Endothelial cell of umbilical vein (primary cell): Measurements from ENCODE around the gene SLC12A7. TPM values are rescaled to one million over a fixed set of nuclear protein-coding genes. Genes with fewer than 3 reads are reported as not detected.

Experiments used
- BruUV-seq: library from RNA; stranded (reverse); fragments of 400-500 nt; replicated peaks from 2 replicates; lab custom pipeline; 2021; lab: Mats Ljungman, UMichigan
- CTCF ChIA-PET: fragments of 300-600, 350-600 bp; sonication (Branson Sonifier 250); formaldehyde crosslinking; loops from one replicate; lab custom pipeline; 2021; ENCODE audit warnings: antibody characterized with exemption, inconsistent platforms; lab: Charles Lee
- POLR2A ChIA-PET: fragments of 300-600, 350-600 bp; sonication (Branson Sonifier 250); formaldehyde crosslinking; loops from one replicate; lab custom pipeline; 2021; ENCODE audit warnings: antibody characterized with exemption, inconsistent platforms; lab: Charles Lee
- DNase-seq: peaks from one replicate; pipeline ENCODE4 v3.0.0-alpha.2; 2011; ENCODE audit warnings: low read depth, low spot score
- FAIRE-seq: peaks from 2 replicates; lab custom pipeline; 2011; peaks lifted over from hg19 to GRCh38; lab: Jason Lieb, UNC
- H2AFZ ChIP-seq: 2 replicates; pipeline ENCODE4 v1.6.0; 2012; ENCODE audit warnings: low read depth, low read length, control low read depth, inconsistent platforms
- H3K27ac ChIP-seq: 2 replicates; pipeline ENCODE4 v1.5.1; 2011; ENCODE audit warnings: low read depth, mild to moderate bottlenecking, control low read depth, low read length, moderate library complexity; ENCODE audit not compliant: insufficient read depth
- H3K27me3 ChIP-seq, 2 experiments: 2 replicates each; pipeline versions ENCODE4 v1.6.0 to v1.6.1; 2011; ENCODE audit warnings: low read length in 2 of 2, mixed read lengths in 1 of 2; ENCODE audit not compliant: control insufficient read depth in 2 of 2, insufficient read depth in 2 of 2
- H3K36me3 ChIP-seq, 2 experiments: 2 replicates in 1 of 2; 3 replicates in 1 of 2; pipeline ENCODE4 v1.5.1; 2011; ENCODE audit warnings: low read length in 2 of 2, mild to moderate bottlenecking in 1 of 2, moderate library complexity in 1 of 2; ENCODE audit not compliant: control insufficient read depth in 2 of 2, insufficient read depth in 2 of 2; ENCODE audit errors: extremely low read depth in 1 of 2
- H3K4me1 ChIP-seq: 3 replicates; pipeline ENCODE4 v1.5.1; 2011; ENCODE audit warnings: mild to moderate bottlenecking, low read length; ENCODE audit not compliant: control insufficient read depth, insufficient read depth; ENCODE audit errors: extremely low read depth
- H3K4me2 ChIP-seq: 2 replicates; pipeline ENCODE4 v1.6.1; 2011; ENCODE audit warnings: low read length, control low read depth, mixed read lengths; ENCODE audit not compliant: insufficient read depth
- H3K4me3 ChIP-seq, 3 experiments: fragments of 200-600 bp in 1 of 3; sonication (generic), shearing (Covaris generic) in 1 of 3; replicated peaks in 1 of 3; 2 replicates each; pipeline ENCODE4 v1.5.1; 2011 to 2016; ENCODE audit warnings: control low read depth in 3 of 3, low read length in 3 of 3, mild to moderate bottlenecking in 2 of 3, inconsistent platforms in 1 of 3, low read depth in 1 of 3, moderate library complexity in 1 of 3; ENCODE audit not compliant: insufficient read depth in 1 of 3
- H3K79me2 ChIP-seq: 2 replicates; pipeline ENCODE4 v1.6.0; 2012; ENCODE audit warnings: low read length, inconsistent platforms; ENCODE audit not compliant: control insufficient read depth, insufficient read depth
- H3K9ac ChIP-seq: replicated peaks from 2 replicates; pipeline ENCODE3; 2011; ENCODE audit warnings: low read length, control low read depth; ENCODE audit not compliant: insufficient read depth; ENCODE audit errors: extremely low read depth
- H3K9me1 ChIP-seq: replicated peaks from 3 replicates; pipeline ENCODE4 v1.6.0; 2011; ENCODE audit warnings: mild to moderate bottlenecking, low read length; ENCODE audit not compliant: control insufficient read depth, insufficient read depth; ENCODE audit errors: extremely low read depth
- H3K9me3 ChIP-seq: replicated peaks from 2 replicates; pipeline ENCODE4 v1.5.1; 2012; ENCODE audit warnings: low read length, inconsistent platforms; ENCODE audit not compliant: control insufficient read depth, insufficient read depth
- H4K20me1 ChIP-seq: replicated peaks from 2 replicates; pipeline ENCODE3; 2011; ENCODE audit warnings: mild to moderate bottlenecking, low read length; ENCODE audit not compliant: control insufficient read depth, insufficient read depth; ENCODE audit errors: extremely low read depth
- EZH2 ChIP-seq: IDR thresholded peaks from 2 replicates; pipeline ENCODE4 v1.6.1; 2012; ENCODE audit warnings: borderline replicate concordance, low read depth, mild to moderate bottlenecking, moderate library complexity, low read length, inconsistent platforms; ENCODE audit not compliant: severe bottlenecking
- FOS ChIP-seq: IDR thresholded peaks from 2 replicates; pipeline ENCODE4 v1.6.1; 2011; ENCODE audit warnings: mild to moderate bottlenecking, low read length, moderate library complexity, borderline replicate concordance; ENCODE audit not compliant: insufficient read depth
- GATA2 ChIP-seq: IDR thresholded peaks from 2 replicates; pipeline ENCODE4 v1.7.0; 2011; ENCODE audit warnings: low read depth, mild to moderate bottlenecking, moderate library complexity, mixed read lengths, low read length; ENCODE audit not compliant: insufficient read length, insufficient read depth
- JUN ChIP-seq: IDR thresholded peaks from 2 replicates; pipeline ENCODE4 v1.6.1; 2011; ENCODE audit warnings: borderline replicate concordance, low read depth; ENCODE audit not compliant: insufficient read length, insufficient read depth
- MYC ChIP-seq: IDR thresholded peaks from one replicate; pipeline ENCODE4 v1.6.1; 2011; ENCODE audit warnings: mild to moderate bottlenecking, low read depth, low read length
- POLR2A ChIP-seq: IDR thresholded peaks from 2 replicates; pipeline ENCODE4 v1.6.1; 2012; ENCODE audit warnings: low read depth, mild to moderate bottlenecking, control low read depth, low read length
- POLR2AphosphoS5 ChIP-seq: IDR thresholded peaks from 2 replicates; pipeline ENCODE4 v1.6.1; 2012; ENCODE audit warnings: low read depth, mild to moderate bottlenecking, control low read depth, low read length, moderate library complexity; ENCODE audit not compliant: insufficient read depth
- dilution Hi-C: fragments of 300-500 bp; cut with MboI; formaldehyde crosslinking; loops from one replicate; pipeline ENCODE4 v1.15.0; 2019; ENCODE audit warnings: low sequenced_read_pairs; ENCODE audit not compliant: extremely low pct_ligation_motif_present
- intact Hi-C: fragments of 100-400 bp; cut with micrococcal nuclease; formaldehyde crosslinking; loops from one replicate; pipeline ENCODE4 v1.10.0; 2022
- polyA plus RNA-seq, 4 experiments: library from polyadenylated mRNA; depleted of rRNA in 3 of 4; stranded (reverse) in 3 of 4; unstranded in 1 of 4; fragments of >200 nt; gene quantifications; 2 replicates each; pipeline versions ENCODE4 v1.2.1 to v1.2.3, GENCODE V29; 2011 to 2012; ENCODE audit warnings: missing spikeins in 1 of 4
- total RNA-seq: library from RNA; stranded (reverse); gene quantifications from 2 replicates; pipeline ENCODE4 v1.2.3, GENCODE V29; 2021
- TF ChIP-seq, protein P1 (sequence below), 2 donors: IDR thresholded peaks; 1 replicate in 1 of 2; 2 replicates in 1 of 2; pipeline ENCODE4 v1.5.1; 2011; ENCODE audit warnings: low read length in 2 of 2, mild to moderate bottlenecking in 2 of 2, moderate library complexity in 2 of 2, control low read depth in 1 of 2, inconsistent platforms in 1 of 2, low read depth in 1 of 2; ENCODE audit not compliant: insufficient read depth in 1 of 2; ENCODE audit errors: extremely low read depth in 1 of 2
- TF ChIP-seq, protein P2 (sequence below): IDR thresholded peaks from 2 replicates; pipeline ENCODE4 v1.6.1; 2011; ENCODE audit not compliant: insufficient read depth, insufficient read length

SLC12A7 gene
- total and polyA plus RNA-seq, 2 donors (not counting 3 experiments of a cell fraction or from before 2014, with no cell fraction given): 16.4 to 38.8 TPM

DNA sequence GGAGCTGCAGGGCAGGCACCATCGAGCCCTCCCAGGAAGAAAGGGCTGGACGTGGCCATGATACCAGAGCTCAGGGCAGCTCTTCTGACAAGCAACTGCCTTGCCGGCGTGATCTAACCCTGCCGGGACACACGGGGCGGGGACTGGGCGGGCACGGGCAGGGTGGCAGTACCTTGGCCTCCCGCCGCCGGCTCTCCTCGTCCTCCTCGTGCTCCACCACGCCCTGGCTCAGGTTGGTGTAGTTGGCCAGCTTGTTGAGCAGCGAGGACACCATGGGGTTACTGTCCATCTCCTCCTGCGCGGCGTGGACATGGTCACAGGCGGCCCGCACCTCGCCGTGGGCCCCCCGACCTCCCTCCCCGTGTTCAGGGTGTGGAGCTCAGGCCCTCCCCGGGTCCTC is 18.5 kb downstream of the SLC12A7 start:
- no peaks in the 10 kb centered on the region for H3K9me3 ChIP-seq
- ChIA-PET CTCF (no interaction called here), POLR2A (no interaction called here)
- no peak for DNase-seq
- FAIRE-seq: no peak
- H3K9ac ChIP-seq: no peak overlapping the region
- H3K27me3 ChIP-seq: no peaks in the 10 kb centered on the region
- no TSS peak for BruUV-seq
- no peak overlapping the region for H3K27ac ChIP-seq
- no peaks in the 10 kb centered on the region for H3K79me2 ChIP-seq
- H3K4me1 ChIP-seq: no peaks in the 10 kb centered on the region
- H4K20me1 ChIP-seq: no peaks in the 10 kb centered on the region
- no peaks in the 10 kb centered on the region for H3K9me1 ChIP-seq
- H3K4me3 ChIP-seq: no peak overlapping the region
- peaks cover 0 to 10% of the 10 kb centered on the region in 2 experiments for H3K36me3 ChIP-seq
- dilution Hi-C loops (no loop called here), intact Hi-C loops (no loop called here)
- TF ChIP-seq, protein P1, sequence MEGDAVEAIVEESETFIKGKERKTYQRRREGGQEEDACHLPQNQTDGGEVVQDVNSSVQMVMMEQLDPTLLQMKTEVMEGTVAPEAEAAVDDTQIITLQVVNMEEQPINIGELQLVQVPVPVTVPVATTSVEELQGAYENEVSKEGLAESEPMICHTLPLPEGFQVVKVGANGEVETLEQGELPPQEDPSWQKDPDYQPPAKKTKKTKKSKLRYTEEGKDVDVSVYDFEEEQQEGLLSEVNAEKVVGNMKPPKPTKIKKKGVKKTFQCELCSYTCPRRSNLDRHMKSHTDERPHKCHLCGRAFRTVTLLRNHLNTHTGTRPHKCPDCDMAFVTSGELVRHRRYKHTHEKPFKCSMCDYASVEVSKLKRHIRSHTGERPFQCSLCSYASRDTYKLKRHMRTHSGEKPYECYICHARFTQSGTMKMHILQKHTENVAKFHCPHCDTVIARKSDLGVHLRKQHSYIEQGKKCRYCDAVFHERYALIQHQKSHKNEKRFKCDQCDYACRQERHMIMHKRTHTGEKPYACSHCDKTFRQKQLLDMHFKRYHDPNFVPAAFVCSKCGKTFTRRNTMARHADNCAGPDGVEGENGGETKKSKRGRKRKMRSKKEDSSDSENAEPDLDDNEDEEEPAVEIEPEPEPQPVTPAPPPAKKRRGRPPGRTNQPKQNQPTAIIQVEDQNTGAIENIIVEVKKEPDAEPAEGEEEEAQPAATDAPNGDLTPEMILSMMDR (IDR thresholded peaks at IDR 0.05; ENCODE audit: extremely low read depth in 1 of 2, insufficient read depth in 1 of 2, low read depth in 1 of 2, low read length in 2 of 2): no peak
- no peak for TF ChIP-seq MYC
- no peak for TF ChIP-seq FOS
- TF ChIP-seq POLR2AphosphoS5: no peak
- TF ChIP-seq, protein P2, sequence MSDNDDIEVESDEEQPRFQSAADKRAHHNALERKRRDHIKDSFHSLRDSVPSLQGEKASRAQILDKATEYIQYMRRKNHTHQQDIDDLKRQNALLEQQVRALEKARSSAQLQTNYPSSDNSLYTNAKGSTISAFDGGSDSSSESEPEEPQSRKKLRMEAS: no peak
- no peak for TF ChIP-seq EZH2
- no peak for TF ChIP-seq JUN
- no peak for TF ChIP-seq GATA2
- TF ChIP-seq POLR2A: no peak
- H3K4me2 ChIP-seq: no peak overlapping the region
- no peak overlapping the region for H2AFZ ChIP-seq
